DOHH2 (cell line): ENCODE data around the gene TPM3.

ENCODE experiments used
- H3F3A ChIP-seq: fragments of 200-600 bp; sonication (generic), shearing (Covaris generic); 2 replicates; pipeline ENCODE4 v1.6.0; 2016; ENCODE audit warnings: antibody characterized with exemption, mild to moderate bottlenecking; ENCODE audit not compliant: control insufficient read depth, insufficient read depth
- H3K27ac ChIP-seq: fragments of 200-600 bp; sonication (generic); 2 replicates; pipeline ENCODE4 v1.5.1; 2014; ENCODE audit warnings: low read depth, mild to moderate bottlenecking, low read length, moderate library complexity
- H3K27me3 ChIP-seq: fragments of 200-600 bp; sonication (generic); 2 replicates; pipeline ENCODE4 v1.6.1; 2014; ENCODE audit warnings: mild to moderate bottlenecking, low read length, mixed read lengths; ENCODE audit not compliant: control insufficient read depth
- H3K36me3 ChIP-seq: fragments of 200-600 bp; sonication (generic); 2 replicates; pipeline ENCODE4 v1.6.1; 2014; ENCODE audit warnings: mild to moderate bottlenecking, low read length, moderate library complexity, mixed read lengths; ENCODE audit not compliant: control insufficient read depth
- H3K4me1 ChIP-seq: fragments of 200-600 bp; sonication (generic); 2 replicates; pipeline ENCODE4 v1.6.1; 2014; ENCODE audit warnings: mild to moderate bottlenecking, low read length, mixed read lengths; ENCODE audit not compliant: control insufficient read depth
- H3K4me2 ChIP-seq: fragments of 200-600 bp; sonication (generic); 2 replicates; pipeline ENCODE4 v1.6.0; 2014; ENCODE audit warnings: mild to moderate bottlenecking, low read length, moderate library complexity
- H3K4me3 ChIP-seq: fragments of 200-600 bp; sonication (generic); 2 replicates; pipeline ENCODE4 v1.5.1; 2014; ENCODE audit warnings: mild to moderate bottlenecking, low read length, mixed read lengths
- H3K79me2 ChIP-seq: fragments of 200-600 bp; sonication (generic); 2 replicates; pipeline ENCODE4 v1.6.1; 2014; ENCODE audit warnings: mild to moderate bottlenecking, low read length, mixed read lengths; ENCODE audit not compliant: control insufficient read depth
- H3K9me2 ChIP-seq: fragments of 200-600 bp; sonication (generic); replicated peaks from 2 replicates; pipeline ENCODE4 v1.6.1; 2014; ENCODE audit warnings: mild to moderate bottlenecking, low read length, mixed read lengths; ENCODE audit not compliant: control insufficient read depth
- H3K9me3 ChIP-seq: fragments of 200-600 bp; sonication (generic); 2 replicates; pipeline ENCODE4 v1.6.1; 2014; ENCODE audit warnings: antibody characterized with exemption, low read length, mixed read lengths; ENCODE audit not compliant: control insufficient read depth, insufficient read depth
- H4K20me1 ChIP-seq: fragments of 200-600 bp; sonication (generic); 2 replicates; pipeline ENCODE4 v1.6.0; 2014; ENCODE audit warnings: low read depth, mild to moderate bottlenecking, antibody characterized with exemption, low read length, moderate library complexity; ENCODE audit not compliant: control insufficient read depth, insufficient read depth
- CTCF ChIP-seq: fragments of 200-600 bp; sonication (generic); IDR thresholded peaks from one replicate; pipeline ENCODE4 v1.5.1; 2014; ENCODE audit warnings: antibody characterized with exemption, mild to moderate bottlenecking, low read depth, low read length; ENCODE audit not compliant: poor library complexity, severe bottlenecking
- EZH2phosphoT487 ChIP-seq: fragments of 200-600 bp; sonication (generic); IDR thresholded peaks from 2 replicates; pipeline ENCODE4 v1.6.1; 2017; ENCODE audit warnings: borderline replicate concordance, mild to moderate bottlenecking, antibody characterized with exemption, low read length, moderate library complexity, mixed read lengths

The TPM3 gene

GRCh38 chr1:154190550-154190949 lies 1.4 kb downstream of the TPM3 start:
- Histone ChIP-seq H3K79me2 (no peaks in the 10 kb centered on the region), H4K20me1 (no peaks in the 10 kb centered on the region), H3K36me3 (no peaks in the 10 kb centered on the region), H3K9me2 (no peaks in the 10 kb centered on the region), H3K27me3 (peaks cover 52% of the 10 kb centered on the region), H3K4me1 (peaks cover 15% of the 10 kb centered on the region), H3K4me3 (no peak overlapping the region), H3K4me2 (no peak overlapping the region), H3F3A (no peaks in the 10 kb centered on the region), H3K27ac (no peak overlapping the region), H3K9me3 (no peaks in the 10 kb centered on the region)
- TF ChIP-seq CTCF = no peak
- no peak for TF ChIP-seq EZH2phosphoT487

- H3K9me2 ChIP-seq = no peaks in the 10 kb centered on the region
- H3K4me1 ChIP-seq = peaks cover 13% of the 10 kb centered on the region
- H3F3A ChIP-seq = no peaks in the 10 kb centered on the region
- H3K36me3 ChIP-seq = peaks cover 5% of the 10 kb centered on the region
- TF ChIP-seq EZH2phosphoT487 = no peak
- no peak for TF ChIP-seq CTCF
- H3K4me2 ChIP-seq = no peak overlapping the region
- H3K79me2 ChIP-seq = peaks cover 10% of the 10 kb centered on the region
- H3K9me3 ChIP-seq = no peaks in the 10 kb centered on the region
- H4K20me1 ChIP-seq = peaks cover 1% of the 10 kb centered on the region; the same call in 1 of the 2 replicates
- H3K27ac ChIP-seq = no peak overlapping the region
- H3K4me3 ChIP-seq = no peak overlapping the region
- peaks cover 19% of the 10 kb centered on the region for H3K27me3 ChIP-seq
Measured at GRCh38 chr1:154186852-154187501, 4.9 kb downstream of the TPM3 start.

- Histone ChIP-seq H3K79me2 (peaks cover 18% of the 10 kb centered on the region), H3K36me3 (peaks cover 11% of the 10 kb centered on the region), H3F3A (no peaks in the 10 kb centered on the region), H4K20me1 (peaks cover 8% of the 10 kb centered on the region; the same call in 1 of the 2 replicates), H3K4me1 (peaks cover 14% of the 10 kb centered on the region), H3K27ac (no peak overlapping the region), H3K9me2 (no peaks in the 10 kb centered on the region), H3K27me3 (peaks cover 11% of the 10 kb centered on the region), H3K4me3 (no peak overlapping the region), H3K4me2 (no peak overlapping the region), H3K9me3 (no peaks in the 10 kb centered on the region)
- TF ChIP-seq EZH2phosphoT487 = no peak
- TF ChIP-seq CTCF = peak; percentile 84
Measured at GRCh38 chr1:154186177-154186576, 5.7 kb downstream of the TPM3 start.
